Activated CD8-positive, alpha-beta memory T cell treated with anti-CD3 and anti-CD28 coated beads for 48 hours (primary cell): ENCODE data around the gene MYCBP2.
"Not testable (repeated sequence)": the region's sequence is repeated elsewhere in the genome, so short reads cannot be mapped to it uniquely, and the experiment has no call there.

Source experiments
- DNase-seq, 3 experiments: peaks; one replicate each; pipeline ENCODE4 v3.0.0-alpha.2; 2020; ENCODE audit warnings: low read depth in 2 of 3, low spot score in 2 of 3

The MYCBP2 gene

DNA sequence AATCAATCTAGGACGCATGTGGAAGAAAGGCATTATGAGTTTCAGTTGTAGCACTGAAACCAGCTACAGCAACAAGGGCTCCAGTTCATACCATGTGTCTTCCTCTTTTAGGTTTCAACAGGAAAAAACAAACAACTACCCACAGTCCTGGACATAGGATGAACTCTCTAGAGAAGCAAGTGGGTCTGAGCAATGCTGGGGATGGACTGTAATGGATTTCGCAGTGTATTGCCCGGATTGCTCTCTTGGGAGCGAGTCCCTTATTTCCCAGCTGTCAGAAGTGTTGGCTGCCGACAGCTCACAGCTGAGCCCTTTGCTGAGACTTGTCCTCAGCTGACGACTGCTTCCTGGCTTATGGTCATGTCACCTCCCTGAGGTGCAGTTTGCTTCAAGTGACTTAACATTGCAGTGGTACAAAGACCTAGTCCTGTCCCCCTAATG lies 12.1 kb upstream of the MYCBP2 start:
- no peak for DNase-seq

DNA sequence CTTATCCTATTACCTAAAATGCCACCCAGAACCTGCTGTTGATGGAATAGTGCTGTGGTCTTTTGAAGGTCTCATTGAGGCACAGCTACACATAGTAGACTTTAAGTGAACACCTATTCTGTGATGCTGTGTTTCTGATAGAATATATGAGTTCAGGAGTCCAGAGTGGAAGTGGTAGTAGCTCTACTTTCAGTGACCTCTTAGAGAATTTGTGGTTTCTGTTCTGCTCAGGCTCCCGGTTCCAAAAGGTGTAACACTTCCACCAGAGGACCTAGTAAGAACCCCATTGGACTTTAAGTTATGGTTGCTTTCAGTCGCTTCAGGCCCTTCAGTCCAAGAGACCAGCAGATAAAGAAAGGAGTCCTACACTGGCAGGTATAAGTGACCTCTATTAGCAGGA lies 11.4 kb upstream of the MYCBP2 start:
- DNase-seq, result no peak

DNA sequence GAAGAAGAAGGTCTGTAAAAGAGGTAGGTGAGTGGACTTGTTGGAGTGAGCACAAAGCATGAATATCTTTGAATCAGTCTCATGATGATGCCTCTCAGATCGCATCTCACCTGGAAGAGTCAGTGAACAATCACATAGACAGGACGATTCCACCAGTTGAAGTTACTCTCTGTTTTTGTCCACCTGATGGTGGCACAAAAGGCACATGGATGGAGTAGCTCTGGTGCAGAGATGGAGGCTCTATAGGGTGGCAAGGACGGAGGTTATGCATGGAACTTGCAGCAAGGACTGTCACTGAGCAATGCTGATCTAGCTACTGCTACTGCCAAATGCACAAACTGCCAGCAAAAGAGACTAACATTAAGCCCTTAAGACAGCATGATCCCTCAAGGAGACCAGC lies 10.3 kb upstream of the MYCBP2 start:
- DNase-seq, result no peak

DNA sequence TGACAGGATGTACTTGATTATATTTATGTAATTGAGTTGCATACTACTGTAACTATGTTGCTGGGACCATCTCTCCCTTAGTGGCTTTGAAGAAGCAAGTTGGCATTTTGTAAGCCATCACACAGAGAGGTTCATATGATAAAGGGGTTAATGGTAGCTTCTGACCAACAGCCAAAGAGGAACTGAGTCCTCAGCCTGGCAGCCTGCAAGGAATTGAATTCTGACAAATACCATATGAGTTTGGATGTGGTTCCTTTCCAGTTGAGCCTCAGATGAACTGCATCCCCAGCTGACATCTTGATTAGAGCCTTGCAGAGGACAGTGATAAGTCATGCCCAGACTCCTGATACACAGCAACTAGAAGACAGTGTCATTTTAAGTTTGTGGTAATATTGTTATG lies 8.6 kb upstream of the MYCBP2 start:
- DNase-seq, result no peak

DNA sequence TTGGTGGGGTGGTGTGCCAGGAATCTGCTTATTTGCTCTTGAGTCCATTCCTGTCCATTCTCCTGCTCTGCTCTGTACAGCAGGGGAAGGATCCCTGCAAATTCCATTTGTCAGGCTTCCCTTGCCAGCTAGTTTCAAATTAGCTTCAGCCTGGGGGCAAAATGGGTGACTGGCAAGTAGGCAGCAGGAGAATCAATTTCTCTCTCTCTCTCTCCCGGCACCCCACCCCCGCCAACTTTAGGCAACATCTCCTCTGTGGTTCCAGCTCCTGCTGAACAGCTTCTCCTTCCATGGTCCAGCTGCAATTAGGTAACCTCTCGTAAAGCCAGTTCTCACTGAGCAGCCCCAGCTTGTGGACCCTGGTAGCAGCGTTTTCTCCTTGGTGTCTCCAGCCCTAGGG lies 6.7 kb upstream of the MYCBP2 start:
- DNase-seq, result no peak

DNA sequence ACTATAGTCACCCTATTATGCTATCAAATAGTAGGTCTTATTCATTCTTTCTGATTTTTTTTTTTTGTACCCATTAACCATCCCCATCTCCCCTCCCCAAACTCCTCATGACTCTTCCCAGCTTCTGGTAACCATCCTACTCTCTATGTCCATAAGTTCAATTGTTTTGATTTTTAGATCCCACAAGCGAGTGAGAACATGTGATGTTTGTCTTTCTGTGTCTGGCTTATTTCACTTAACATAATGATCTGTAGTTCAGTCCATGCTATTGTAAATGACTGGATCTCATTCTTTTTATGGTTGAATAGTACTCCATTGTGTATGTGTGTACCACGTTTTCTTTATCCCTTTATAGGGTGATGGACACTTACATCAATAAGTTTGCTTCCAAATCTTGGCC lies 4.5 kb upstream of the MYCBP2 start:
- no peak for DNase-seq

DNA sequence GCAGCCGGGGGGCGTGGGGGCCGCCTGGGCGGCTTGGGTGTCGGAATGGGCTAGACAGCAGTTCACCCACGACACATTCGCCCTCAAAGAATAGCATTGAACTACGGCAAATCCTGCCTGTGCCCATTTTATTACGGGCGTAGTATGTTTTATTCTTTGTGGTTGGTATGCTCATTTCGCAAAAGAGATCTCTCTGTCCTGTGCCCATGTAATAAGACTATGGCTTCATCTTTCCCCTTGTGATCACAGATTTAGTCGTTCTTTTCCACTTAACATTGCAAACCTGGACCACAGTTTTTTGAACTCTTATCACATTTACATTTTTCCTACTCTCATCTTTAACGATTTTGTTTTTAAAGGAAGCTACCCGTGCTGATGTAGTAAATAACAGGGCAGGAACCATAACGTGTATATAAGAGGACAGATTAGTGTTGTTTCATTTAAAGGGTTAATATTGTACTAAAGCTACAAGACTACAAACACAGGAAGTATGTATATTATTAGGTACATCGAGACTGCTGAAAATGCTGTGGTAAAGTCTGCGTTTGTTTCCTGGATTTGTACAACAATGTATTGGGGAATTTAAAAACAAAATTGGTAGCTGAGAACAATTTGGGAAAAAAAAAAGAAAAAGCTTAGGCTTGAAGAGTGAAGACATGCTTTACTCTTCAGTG lies 3.2 kb upstream of the MYCBP2 start:
- no peak for DNase-seq

DNA sequence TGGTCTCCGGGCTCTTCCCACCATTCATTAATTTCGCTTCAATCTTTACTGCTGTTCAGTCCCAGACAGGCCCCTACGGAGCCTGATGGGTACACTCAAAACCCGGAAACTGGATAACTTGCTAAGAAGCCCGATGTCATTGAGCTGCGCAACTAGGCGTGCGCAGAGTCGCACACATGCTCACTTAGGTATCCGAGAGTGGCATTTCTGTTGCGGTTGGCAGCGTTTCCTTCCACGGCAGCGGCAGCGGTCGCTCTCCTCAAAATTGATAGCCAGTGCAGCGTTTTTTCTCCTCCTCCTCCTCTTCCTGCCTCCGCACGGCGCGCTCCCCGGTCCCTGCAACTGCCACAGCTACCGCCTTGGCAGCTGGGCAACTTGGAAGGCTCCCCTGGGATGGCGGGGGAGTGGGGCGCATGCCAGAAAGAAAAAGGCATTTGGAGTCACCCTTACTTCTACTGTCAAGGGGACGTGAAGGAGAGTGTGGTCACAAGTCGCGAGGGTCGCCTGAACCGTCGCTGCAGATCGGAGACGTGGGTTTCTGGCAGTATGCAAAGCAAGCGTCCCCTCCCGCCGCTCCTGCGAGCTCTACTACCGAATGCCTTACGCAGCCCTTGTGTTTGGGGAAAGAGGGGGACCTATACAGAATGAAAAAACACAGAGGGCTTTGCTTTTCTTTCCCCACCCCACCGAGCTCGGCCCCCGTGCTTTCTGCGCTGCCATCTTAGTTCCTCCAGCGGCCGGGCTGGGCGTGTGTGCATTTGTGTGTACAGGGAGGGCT lies 2.4 kb upstream of the MYCBP2 start:
- DNase-seq, result peak; percentile 62 to 78 (median 66)

DNA sequence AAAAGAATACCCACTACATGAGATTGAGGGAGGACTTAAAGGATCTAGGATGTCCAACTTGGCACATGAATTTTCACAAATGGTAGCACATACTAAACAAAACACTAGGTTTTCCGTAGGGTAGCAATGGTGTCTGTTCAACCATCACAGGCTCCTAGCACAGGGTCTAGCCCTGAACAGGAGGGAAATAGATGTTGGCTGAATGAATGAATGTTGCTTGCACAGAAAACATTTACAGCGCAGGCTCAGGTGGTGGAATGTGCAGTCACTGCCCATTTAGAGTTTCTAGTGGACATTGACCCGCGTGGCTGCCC lies 1.9 kb upstream of the MYCBP2 start:
- DNase-seq, result no peak

DNA sequence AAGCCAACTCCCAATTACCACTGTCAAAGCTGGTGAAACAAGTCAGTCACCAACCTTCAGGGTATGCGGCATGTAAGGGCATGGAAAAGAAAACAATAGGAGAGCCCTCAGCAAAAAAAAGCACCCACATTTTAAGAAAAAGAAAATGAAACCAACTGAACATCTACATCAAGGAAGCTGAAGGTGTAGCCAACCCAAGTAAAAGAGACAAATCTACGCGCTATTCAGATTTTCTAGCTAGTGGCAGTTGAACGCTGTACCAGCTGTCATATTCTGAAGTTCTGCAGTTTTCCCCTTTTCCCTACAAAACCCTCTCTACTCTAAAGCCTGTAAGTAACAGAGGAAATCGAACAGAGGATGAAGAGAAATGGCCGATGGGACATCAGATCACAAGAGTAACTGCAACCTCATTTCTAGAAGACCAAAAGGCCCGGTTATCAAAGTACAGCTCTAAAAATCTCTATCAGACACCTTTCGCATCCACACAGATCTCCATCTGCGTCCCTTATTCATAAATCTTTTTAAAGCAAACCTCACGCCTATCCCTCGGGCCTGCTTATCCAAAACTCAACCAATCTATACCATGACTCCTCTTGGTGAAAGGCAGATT lies 1.4 kb downstream of the MYCBP2 start:
- DNase-seq, result no peak

DNA sequence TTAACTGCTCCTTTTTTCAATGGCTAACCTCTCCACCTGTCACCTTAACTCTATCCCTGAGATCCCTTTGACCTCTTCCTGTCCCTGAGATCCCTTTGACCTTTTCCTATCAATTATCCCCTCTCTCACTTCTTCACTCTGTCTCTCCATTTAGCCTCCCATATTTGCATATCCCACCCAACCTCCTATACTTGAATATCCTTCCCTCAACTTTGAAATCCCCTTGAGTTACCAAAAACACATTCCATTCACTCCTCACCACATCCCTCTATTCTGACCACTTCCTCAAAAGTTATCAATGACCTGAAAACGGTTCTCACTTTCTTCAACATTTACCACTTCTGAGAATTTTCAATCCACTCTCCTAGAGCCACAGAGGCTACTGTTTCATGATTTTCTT lies 3.0 kb downstream of the MYCBP2 start:
- DNase-seq, result no peak

DNA sequence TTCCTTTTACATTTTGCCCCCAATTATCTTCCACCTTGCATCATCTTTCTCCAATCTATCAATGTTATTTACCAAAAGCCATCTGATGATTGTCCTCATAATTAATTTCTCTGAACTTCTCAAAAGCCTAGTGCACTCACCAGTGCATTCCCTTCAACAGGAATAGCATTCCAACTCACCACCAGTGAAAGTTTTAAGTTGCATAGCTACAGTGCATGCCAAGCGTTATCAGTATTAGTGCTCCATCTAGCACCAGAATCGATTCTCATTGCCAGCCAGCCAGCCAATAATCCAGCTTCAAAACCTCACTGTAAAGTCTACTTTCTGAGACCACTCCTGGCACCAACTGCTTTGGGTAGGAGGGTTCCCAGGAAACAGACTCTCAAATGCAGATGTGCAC lies 7.4 kb downstream of the MYCBP2 start:
- no peak for DNase-seq

DNA sequence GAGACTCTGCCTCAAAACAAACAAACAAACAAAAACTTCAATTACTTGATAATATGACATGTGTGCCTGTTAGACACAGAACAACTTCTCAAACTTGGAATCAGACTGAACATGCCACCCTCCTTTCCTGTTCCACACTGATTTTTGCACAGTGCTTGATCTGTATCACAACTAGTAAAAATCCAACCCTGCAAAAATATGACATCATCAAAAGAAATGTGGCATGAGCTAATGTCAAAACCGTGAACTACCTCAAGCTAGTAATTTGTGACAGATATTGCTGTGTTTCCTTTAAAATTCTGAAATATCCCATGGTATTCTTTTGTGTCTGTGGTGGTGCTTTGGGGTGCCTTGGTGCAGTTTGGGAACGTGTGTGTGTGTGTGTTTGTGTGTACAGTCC lies 8.2 kb downstream of the MYCBP2 start:
- DNase-seq, result no peak

DNA sequence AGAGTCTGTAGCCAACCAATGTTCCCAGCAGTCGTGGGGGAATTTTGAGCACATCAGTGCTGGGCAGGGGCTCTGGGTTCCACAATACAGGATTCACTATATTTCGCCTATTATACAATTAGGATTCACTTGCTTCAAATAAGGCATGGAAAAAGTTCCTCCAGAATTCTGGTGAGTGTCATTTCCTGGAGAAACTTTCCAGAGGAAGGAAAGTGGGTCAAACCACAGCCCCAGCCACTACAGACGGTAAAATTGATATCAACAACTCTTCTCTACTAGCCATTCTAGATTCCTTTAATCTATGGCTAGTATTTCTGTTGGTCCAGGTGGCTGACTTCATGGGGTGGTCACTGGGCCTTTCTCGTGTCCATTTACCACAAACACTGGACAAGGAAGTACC lies 10.5 kb downstream of the MYCBP2 start:
- DNase-seq, result no peak

DNA sequence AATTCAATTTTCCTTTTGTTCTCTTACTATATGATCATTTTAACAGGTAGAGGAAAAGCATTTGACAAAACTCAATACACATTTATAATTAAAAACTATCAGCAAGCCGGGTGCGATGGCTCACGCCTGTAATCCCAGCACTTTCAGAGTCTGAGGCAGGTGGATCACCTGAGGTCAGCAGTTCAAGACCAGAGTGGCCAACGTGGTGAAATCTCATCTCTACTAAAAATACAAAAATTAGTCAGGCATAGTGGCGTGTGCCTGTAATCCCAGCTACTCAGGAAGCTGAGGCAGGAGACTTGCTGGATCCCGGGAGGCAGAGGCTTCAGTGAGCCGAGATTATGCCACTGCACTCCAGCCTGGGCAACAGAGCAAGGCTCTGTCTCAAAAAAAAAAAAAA lies 11.4 kb downstream of the MYCBP2 start:
- DNase-seq, result not testable (repeated sequence)

DNA sequence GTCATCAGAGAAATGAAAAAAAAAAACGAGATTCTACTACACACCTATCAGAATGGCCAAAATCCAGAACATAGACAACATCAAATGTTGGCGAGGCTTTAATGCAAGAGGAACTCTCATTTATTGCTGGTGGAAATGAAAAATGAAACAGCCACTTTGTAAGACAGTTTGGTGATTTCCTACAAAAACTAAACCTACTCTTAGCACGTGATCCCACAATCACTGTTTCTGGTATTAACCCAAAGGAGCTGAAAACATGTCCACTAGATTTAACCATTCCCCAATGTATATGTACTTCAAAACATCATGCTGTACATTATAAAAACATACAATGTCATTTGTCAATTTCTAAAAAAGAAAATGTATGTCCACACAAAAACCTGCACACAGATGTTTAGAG lies 13.0 kb downstream of the MYCBP2 start:
- DNase-seq, result no peak

DNA sequence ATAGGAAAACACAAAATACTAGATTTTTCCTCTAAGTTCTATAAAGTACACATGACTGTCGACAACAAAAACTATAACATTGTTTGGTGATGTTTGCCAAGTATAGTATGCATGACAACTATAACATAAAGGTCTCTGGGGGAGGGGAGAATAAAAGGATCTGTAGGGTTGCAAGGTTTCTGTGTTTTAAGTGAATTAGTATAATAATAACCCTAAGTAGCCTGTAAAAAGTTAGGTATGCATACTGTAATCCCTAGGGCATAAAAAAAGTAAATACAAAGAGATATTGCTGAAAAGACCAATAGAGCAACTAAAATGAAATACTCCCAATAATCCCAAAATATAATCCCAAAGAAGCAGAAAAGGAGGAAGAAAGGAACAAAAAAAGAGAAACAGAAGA lies 14.6 kb downstream of the MYCBP2 start:
- DNase-seq, result no peak

DNA sequence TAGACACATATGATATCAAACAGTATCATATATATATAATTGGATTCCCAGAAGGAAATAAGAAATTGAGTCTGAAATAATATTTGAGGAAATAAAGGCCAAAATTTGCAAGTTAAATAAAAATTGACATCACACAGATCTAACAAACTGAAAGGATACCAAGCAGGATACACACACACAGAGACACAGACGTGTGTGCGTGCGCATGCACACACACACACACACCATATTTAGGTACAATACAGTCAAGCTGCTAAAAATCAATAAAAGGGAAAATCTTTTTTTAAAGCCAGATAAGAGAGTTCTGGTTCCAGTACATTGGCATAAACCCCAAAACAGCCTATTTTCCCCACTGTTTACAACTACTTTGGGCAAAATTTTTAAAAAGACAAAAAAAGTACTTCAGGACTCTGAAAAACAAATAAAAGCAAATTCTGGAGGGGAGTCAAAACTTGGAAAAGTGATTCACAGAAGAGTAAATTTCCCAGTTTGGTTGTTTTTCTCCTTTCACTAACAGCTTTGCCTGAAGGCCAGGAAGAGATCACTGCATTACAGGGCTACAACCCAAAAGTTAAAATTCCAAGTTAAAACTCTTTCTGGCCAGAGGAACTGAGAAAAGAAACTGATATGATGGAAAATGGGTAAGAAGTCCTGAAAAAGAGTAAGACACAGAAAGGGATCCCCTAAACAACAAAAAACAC lies 16.2 kb downstream of the MYCBP2 start:
- DNase-seq, result no peak

DNA sequence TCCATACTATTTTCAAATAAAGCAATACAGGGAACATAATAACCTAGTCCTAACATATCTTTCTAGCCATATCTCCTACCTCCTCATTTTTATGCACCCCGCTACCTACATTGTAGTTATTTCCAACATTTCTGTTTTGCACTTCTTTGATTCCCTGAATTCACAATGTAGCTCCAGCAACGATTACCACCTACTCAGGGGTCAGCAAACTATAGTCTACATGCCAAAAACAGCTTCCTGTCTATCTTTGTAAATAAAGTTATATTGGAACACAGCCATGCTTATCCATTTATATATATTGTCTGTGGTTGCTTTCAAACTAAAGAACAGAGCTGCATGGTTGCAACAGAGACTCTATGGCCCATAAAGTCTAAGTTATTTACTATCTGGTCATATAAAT lies 16.7 kb downstream of the MYCBP2 start:
- no peak for DNase-seq

DNA sequence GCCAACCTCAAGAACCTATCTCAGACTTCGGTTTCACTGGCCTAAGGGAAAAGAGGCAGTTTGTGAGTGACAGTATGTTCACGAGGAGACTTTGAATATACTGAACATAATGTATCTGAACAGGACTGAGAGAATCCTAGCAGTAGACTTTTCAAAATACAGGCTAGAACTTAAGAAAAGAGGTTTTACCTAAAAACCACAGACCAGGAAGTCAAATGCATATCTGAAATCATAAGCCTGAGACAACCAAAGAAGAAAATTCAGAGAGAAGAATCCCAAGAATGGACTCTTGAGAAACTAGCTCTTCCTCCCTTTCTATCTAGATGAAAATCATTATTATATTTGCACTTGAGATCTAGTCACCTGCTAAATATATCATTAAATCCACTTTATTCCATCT lies 17.6 kb downstream of the MYCBP2 start:
- DNase-seq, result no peak

DNA sequence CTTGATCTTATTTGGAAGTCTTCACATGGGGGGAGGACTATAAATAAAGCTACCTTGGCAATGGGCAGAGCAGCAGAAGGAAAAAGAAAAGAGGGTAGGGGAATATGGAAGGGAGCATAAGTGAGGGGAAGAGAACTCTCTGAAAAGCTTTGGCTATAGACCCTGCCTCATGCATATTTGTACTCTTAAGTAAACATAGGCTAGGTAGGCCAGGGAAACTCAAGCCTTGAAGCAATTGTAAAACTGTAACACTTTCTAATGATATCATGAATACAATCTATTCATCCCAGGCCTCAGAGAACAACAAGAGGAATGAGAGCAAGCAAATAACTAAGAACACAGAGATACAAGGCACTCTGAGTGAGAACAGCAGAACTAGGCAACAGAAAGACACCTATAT lies 20.4 kb downstream of the MYCBP2 start:
- no peak for DNase-seq

DNA sequence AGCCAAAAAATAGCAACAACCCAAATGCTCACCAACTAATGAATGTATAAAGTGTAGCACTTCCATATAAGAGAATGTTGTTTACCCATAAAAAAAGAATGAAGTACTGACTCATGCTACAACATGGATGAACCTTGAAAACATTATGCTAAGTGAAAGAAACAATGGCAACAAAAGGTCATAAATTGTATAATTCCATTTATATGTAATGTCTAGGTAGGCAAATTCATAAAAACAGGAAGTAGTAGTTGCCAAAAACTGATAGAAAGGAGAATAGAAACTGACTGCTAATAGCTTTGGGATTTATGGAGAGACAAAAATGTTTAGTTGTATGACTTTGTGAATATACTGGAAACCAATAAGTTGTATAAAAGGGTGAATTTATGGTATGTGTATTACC lies 21.6 kb downstream of the MYCBP2 start:
- no peak for DNase-seq
